Hepatocyte (in vitro differentiated cells): Measurements from ENCODE around the gene NR2F1-AS1. TPM values are rescaled to one million over a fixed set of nuclear protein-coding genes. Genes with fewer than 3 reads are reported as not detected.

Source experiments
- DNase-seq: peaks from one replicate; pipeline ENCODE4 v3.0.0-alpha.2; 2016; ENCODE audit warnings: low spot score
- H2AFZ ChIP-seq: fragments of 200-600 bp; sonication (generic); 2 replicates; pipeline ENCODE4 v1.6.0; 2016; ENCODE audit warnings: antibody characterized with exemption, mild to moderate bottlenecking
- H3K27ac ChIP-seq: fragments of 200-600 bp; sonication (generic); 2 replicates; pipeline ENCODE4 v1.5.1; 2016; ENCODE audit warnings: mild to moderate bottlenecking
- H3K27me3 ChIP-seq: fragments of 200-600 bp; sonication (generic); 2 replicates; pipeline ENCODE4 v1.6.1; 2016
- H3K36me3 ChIP-seq: fragments of 200-600 bp; sonication (generic); replicated peaks from 2 replicates; pipeline ENCODE4 v1.5.1; 2016; ENCODE audit warnings: low read depth; ENCODE audit not compliant: insufficient read depth
- H3K4me1 ChIP-seq: fragments of 200-600 bp; sonication (generic); 2 replicates; pipeline ENCODE4 v1.5.1; 2016; ENCODE audit warnings: mild to moderate bottlenecking, moderate library complexity; ENCODE audit not compliant: insufficient read depth
- H3K4me2 ChIP-seq: fragments of 200-600 bp; sonication (generic); 2 replicates; pipeline ENCODE4 v1.6.0; 2016
- H3K4me3 ChIP-seq: fragments of 200-600 bp; sonication (generic); 2 replicates; pipeline ENCODE4 v1.5.1; 2016; ENCODE audit warnings: mild to moderate bottlenecking
- H3K79me2 ChIP-seq: fragments of 200-600 bp; sonication (generic); 2 replicates; pipeline ENCODE4 v1.6.0; 2017; ENCODE audit warnings: mild to moderate bottlenecking
- H3K9me2 ChIP-seq: fragments of 200-600 bp; sonication (generic); replicated peaks from 2 replicates; pipeline ENCODE4 v1.6.0; 2017; ENCODE audit warnings: mild to moderate bottlenecking; ENCODE audit not compliant: insufficient read depth
- H3K9me3 ChIP-seq: fragments of 200-600 bp; sonication (generic); 2 replicates; pipeline ENCODE4 v1.5.1; 2016; ENCODE audit warnings: low read depth, mild to moderate bottlenecking
- H4K20me1 ChIP-seq: fragments of 200-600 bp; sonication (generic); 2 replicates; pipeline ENCODE4 v1.6.0; 2016; ENCODE audit warnings: mild to moderate bottlenecking; ENCODE audit not compliant: insufficient read depth, poor library complexity, severe bottlenecking
- EZH2 ChIP-seq: fragments of 200-600 bp; sonication (generic); IDR thresholded peaks from 2 replicates; pipeline ENCODE4 v1.6.1; 2016; ENCODE audit warnings: antibody characterized with exemption, mild to moderate bottlenecking, borderline replicate concordance
- EZH2phosphoT487 ChIP-seq: fragments of 200-600 bp; sonication (generic); IDR thresholded peaks from one replicate; pipeline ENCODE4 v1.6.1; 2018; ENCODE audit warnings: antibody characterized with exemption, mild to moderate bottlenecking, low read depth, moderate library complexity; ENCODE audit not compliant: unreplicated experiment, severe bottlenecking
- WGBS: methylation state at CpG from one replicate; pipeline ENCODE4 v1.1.6; 2016; ENCODE audit warnings: low lambda C conversion rate; ENCODE audit errors: missing lambda C conversion rate; 5-methylcytosine and 5-hydroxymethylcytosine counted together
- polyA plus RNA-seq: library from polyadenylated mRNA; unstranded; fragments of >200 nt; fragmentation: Nextera tagmentation; extraction: Ambion mirVana; gene quantifications from 2 replicates; pipeline ENCODE4 v1.2.1, GENCODE V29; 2016
- total RNA-seq: library from RNA; depleted of rRNA; stranded (reverse); fragments of >200 nt; gene quantifications from 2 replicates; pipeline ENCODE4 v1.2.3, GENCODE V29; 2014
- TF ChIP-seq, protein P1 (sequence below): fragments of 200-600 bp; sonication (generic); IDR thresholded peaks from 2 replicates; pipeline ENCODE4 v1.5.1; 2016; ENCODE audit warnings: antibody characterized with exemption, mild to moderate bottlenecking; ENCODE audit not compliant: poor library complexity

The NR2F1-AS1 gene
- total and polyA plus RNA-seq, 2 experiments from 2014 or later = 8.4 to 8.6 TPM

- H3K79me2 ChIP-seq = no peaks in the 10 kb centered on the region
- no peak overlapping the region for H2AFZ ChIP-seq
- TF ChIP-seq EZH2 = no peak
- 69% methylated on average over 9 of the region's 9 CpGs for WGBS
- no peak overlapping the region for H3K4me3 ChIP-seq
- H3K27me3 ChIP-seq = no peaks in the 10 kb centered on the region
- H3K4me2 ChIP-seq = no peak overlapping the region
- H3K9me2 ChIP-seq = no peaks in the 10 kb centered on the region
- no peaks in the 10 kb centered on the region for H4K20me1 ChIP-seq
- no peaks in the 10 kb centered on the region for H3K9me3 ChIP-seq
- H3K4me1 ChIP-seq = no peaks in the 10 kb centered on the region
- no peak overlapping the region for H3K27ac ChIP-seq
- no peak for DNase-seq
- H3K36me3 ChIP-seq = no peaks in the 10 kb centered on the region
These were observed 159.0 kb downstream of the NR2F1-AS1 start for GRCh38 chr5:93421987-93422401.

GRCh38 chr5:93421468-93421867 is 159.6 kb downstream of the NR2F1-AS1 start:
- Histone ChIP-seq H3K4me2 (no peak overlapping the region), H3K4me3 (no peak overlapping the region), H3K9me3 (no peaks in the 10 kb centered on the region), H3K27ac (no peak overlapping the region), H3K4me1 (no peaks in the 10 kb centered on the region), H4K20me1 (no peaks in the 10 kb centered on the region), H3K27me3 (no peaks in the 10 kb centered on the region), H3K9me2 (no peaks in the 10 kb centered on the region), H3K36me3 (no peaks in the 10 kb centered on the region), H2AFZ (no peak overlapping the region), H3K79me2 (no peaks in the 10 kb centered on the region)
- DNase-seq = no peak
- TF ChIP-seq EZH2 = no peak
- no peak for TF ChIP-seq EZH2phosphoT487
- TF ChIP-seq, protein P1, sequence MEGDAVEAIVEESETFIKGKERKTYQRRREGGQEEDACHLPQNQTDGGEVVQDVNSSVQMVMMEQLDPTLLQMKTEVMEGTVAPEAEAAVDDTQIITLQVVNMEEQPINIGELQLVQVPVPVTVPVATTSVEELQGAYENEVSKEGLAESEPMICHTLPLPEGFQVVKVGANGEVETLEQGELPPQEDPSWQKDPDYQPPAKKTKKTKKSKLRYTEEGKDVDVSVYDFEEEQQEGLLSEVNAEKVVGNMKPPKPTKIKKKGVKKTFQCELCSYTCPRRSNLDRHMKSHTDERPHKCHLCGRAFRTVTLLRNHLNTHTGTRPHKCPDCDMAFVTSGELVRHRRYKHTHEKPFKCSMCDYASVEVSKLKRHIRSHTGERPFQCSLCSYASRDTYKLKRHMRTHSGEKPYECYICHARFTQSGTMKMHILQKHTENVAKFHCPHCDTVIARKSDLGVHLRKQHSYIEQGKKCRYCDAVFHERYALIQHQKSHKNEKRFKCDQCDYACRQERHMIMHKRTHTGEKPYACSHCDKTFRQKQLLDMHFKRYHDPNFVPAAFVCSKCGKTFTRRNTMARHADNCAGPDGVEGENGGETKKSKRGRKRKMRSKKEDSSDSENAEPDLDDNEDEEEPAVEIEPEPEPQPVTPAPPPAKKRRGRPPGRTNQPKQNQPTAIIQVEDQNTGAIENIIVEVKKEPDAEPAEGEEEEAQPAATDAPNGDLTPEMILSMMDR = no peak
- 61% methylated on average over 6 of the region's 6 CpGs for WGBS

- WGBS = 90% methylated on average over 3 of the region's 3 CpGs
- Histone ChIP-seq H3K9me3 (no peaks in the 10 kb centered on the region), H3K4me3 (no peak overlapping the region), H3K4me1 (no peaks in the 10 kb centered on the region), H2AFZ (no peak overlapping the region), H3K27me3 (no peaks in the 10 kb centered on the region), H3K27ac (no peak overlapping the region), H3K9me2 (no peaks in the 10 kb centered on the region), H3K4me2 (no peak overlapping the region), H4K20me1 (no peaks in the 10 kb centered on the region), H3K36me3 (no peaks in the 10 kb centered on the region), H3K79me2 (no peaks in the 10 kb centered on the region)
- no peak for DNase-seq
- TF ChIP-seq EZH2phosphoT487 (no peak), EZH2 (no peak)
- TF ChIP-seq, protein P1 = no peak
These were observed 163.5 kb downstream of the NR2F1-AS1 start for GRCh38 chr5:93417490-93417889.

DNA sequence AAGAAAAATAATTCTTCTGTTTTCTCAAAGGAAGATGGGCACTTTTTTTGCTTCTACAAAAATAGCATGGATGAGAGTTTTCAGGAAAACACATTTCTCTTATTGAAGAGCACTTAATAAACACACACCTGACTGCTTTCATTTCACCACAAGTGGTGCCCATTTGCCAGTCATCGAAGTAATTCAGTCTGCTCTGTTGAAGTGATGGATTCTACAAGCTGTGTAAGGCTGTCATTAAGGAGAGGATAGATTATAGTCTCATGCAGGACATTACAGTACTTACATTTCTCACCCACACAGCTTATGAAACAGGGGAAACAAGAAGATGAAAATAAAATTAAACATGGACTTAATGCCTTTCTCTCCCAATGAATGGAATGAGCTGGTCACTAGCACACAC is 165.2 kb downstream of the NR2F1-AS1 start:
- no peak overlapping the region for H3K27ac ChIP-seq
- H3K4me1 ChIP-seq = no peaks in the 10 kb centered on the region
- H3K4me3 ChIP-seq = no peak overlapping the region
- no peaks in the 10 kb centered on the region for H3K27me3 ChIP-seq
- no peak overlapping the region for H2AFZ ChIP-seq
- DNase-seq = no peak
- H3K9me3 ChIP-seq = no peaks in the 10 kb centered on the region
- H3K36me3 ChIP-seq = no peaks in the 10 kb centered on the region
- H3K4me2 ChIP-seq = no peak overlapping the region
- no peaks in the 10 kb centered on the region for H4K20me1 ChIP-seq
- 96% methylated on average over 1 of the region's 1 CpG for WGBS
- no peaks in the 10 kb centered on the region for H3K9me2 ChIP-seq
- TF ChIP-seq, protein P1 = no peak
- no peak for TF ChIP-seq EZH2
- TF ChIP-seq EZH2phosphoT487 = no peak
- no peaks in the 10 kb centered on the region for H3K79me2 ChIP-seq
